ENCODE results near the gene NELFA. TPM values are rescaled to one million over a fixed set of nuclear protein-coding genes. Genes with fewer than 3 reads are reported as not detected.

The NELFA gene
- total and polyA plus RNA-seq, 2 of the 13 experiments (the other 11 are each of a cell fraction or from before 2014, with no cell fraction given): 13.3 to 18.5 TPM

DNA sequence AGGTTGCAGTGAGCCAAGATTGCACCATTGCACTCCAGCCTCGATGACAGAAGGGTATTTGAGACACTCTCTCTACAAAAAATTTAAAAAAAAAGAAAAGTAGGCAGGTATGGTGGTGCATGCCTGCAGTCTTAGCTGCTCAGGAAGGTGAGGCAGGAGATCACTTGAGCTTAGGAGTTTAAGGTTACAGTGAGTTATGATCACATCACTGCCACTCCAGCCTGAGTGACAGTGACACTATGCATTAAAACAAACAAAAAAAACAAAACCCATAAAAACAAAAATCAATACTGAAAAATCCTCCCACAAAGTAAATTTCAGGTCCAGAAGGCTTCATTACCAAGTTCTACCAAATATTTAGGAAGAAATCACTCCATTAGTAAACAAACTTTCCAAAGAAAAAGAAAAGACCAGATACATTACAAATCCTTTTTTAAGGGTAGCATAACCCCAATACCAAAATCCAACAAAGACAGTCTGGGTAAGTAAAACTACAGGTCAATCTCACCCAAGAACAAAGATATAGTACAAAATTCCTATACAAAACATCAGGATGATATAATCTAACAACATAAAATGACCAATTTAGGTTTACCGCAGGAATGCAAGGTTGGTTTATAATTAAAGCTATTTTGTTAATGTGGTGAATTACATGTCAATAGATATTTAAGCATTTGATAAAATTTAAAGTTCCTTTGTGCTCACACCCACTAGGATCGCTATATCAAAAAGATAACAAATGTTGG, 11.7 kb downstream of the NELFA start (continued):
- TF ChIP-seq, protein P1, sequence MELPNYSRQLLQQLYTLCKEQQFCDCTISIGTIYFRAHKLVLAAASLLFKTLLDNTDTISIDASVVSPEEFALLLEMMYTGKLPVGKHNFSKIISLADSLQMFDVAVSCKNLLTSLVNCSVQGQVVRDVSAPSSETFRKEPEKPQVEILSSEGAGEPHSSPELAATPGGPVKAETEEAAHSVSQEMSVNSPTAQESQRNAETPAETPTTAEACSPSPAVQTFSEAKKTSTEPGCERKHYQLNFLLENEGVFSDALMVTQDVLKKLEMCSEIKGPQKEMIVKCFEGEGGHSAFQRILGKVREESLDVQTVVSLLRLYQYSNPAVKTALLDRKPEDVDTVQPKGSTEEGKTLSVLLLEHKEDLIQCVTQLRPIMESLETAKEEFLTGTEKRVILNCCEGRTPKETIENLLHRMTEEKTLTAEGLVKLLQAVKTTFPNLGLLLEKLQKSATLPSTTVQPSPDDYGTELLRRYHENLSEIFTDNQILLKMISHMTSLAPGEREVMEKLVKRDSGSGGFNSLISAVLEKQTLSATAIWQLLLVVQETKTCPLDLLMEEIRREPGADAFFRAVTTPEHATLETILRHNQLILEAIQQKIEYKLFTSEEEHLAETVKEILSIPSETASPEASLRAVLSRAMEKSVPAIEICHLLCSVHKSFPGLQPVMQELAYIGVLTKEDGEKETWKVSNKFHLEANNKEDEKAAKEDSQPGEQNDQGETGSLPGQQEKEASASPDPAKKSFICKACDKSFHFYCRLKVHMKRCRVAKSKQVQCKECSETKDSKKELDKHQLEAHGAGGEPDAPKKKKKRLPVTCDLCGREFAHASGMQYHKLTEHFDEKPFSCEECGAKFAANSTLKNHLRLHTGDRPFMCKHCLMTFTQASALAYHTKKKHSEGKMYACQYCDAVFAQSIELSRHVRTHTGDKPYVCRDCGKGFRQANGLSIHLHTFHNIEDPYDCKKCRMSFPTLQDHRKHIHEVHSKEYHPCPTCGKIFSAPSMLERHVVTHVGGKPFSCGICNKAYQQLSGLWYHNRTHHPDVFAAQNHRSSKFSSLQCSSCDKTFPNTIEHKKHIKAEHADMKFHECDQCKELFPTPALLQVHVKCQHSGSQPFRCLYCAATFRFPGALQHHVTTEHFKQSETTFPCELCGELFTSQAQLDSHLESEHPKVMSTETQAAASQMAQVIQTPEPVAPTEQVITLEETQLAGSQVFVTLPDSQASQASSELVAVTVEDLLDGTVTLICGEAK (IDR thresholded peaks at IDR 0.05): no peak
- TF ChIP-seq, protein P1 (CRISPR knock-in tag; IDR thresholded peaks at IDR 0.05): no peak
- no peak for TF ChIP-seq ZFY (CRISPR knock-in tag; IDR thresholded peaks at IDR 0.05)
- TF ChIP-seq MEIS2 (CRISPR knock-in tag; IDR thresholded peaks at IDR 0.05): no peak
